NAMALWA (cell line): ENCODE measurements around the gene TAS2R40.
"Not testable (repeated sequence)": the region's sequence is repeated elsewhere in the genome, so short reads cannot be mapped to it uniquely, and the experiment has no call there.

Source experiments
- DNase-seq: peaks from one replicate; pipeline ENCODE4 v3.0.0-alpha.2; 2015; ENCODE audit warnings: low spot score

Gene TAS2R40

DNA sequence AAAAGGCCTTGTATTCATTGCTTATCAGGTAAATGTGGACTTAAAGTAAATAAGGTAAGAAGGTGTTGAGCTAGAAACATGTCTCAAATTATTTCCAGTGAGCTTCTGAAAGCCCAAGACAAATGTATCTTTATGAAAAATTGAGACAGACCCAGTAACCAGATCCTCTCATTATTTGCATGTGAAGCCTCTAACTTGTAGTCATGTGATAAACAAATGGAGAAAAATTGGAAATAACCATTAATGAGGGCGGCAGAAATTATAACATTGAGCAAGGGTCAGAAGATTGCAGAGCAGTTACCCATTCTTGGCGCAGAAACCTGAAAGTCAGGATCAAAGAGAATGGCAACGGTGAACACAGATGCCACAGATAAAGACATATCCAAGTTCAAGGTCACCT is at the start of gene TAS2R40:
Gene TAS2R40 (plus strand): TSS at position 301 of the 400 bp plus-strand sequence. CDS start 42 bp downstream, at position 343.
- DNase-seq, result no peak

DNA sequence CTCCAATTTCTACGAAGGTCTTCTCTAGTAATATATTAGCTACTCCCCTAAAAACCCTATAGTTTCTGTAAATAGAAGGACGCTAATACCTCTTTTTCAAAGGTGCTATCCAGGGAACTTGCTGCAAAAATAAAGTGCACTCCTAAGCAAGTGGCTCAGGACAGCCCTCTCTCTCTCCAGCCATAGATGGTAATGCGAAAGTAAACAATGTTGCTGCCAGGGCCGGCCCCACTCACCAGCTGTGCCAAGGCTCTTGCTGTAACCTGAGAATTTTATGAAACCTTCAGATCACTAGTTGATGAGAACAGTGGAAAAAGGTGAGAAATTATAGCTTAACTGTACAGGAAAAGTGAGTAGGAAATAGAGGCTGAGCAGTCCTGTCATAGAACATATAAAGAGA is 49.5 kb upstream of the TAS2R40 start:
- DNase-seq, result no peak

- DNase-seq, result no peak
These were observed 45.7 kb upstream of the TAS2R40 start for GRCh38 chr7:143176128-143176527.

DNA sequence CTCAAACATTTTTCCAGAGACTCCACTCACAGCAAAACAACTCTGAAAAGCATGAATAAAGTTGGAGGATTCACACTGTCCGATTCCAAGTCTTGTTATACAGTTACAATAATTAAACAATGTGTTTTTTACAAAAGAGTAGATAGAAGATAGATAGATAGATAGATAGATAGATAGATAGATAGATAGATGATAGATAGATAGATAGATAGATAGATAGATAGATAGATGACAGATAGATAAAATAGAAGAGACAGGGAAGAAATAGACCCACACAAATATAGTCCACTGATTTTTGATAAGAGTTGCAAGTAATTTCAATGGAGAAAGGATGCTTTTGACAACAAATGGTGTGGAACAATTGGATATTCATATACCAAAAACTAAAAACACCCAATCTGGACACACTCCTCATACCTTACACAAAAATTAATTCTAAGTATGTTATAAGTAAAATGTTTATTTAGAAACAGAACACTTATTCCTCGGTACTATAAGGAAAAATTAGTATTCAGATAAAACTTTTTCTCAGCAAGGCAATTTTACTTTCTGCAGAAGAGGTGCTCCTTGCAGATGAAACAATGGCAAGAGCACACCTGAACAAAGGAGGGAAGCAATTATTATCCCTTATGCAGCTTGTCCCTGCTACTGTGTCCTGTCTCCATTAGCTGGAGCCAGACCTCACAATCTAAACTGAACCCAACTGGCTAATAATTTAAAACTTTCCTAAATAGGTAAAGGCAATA is 44.3 kb upstream of the TAS2R40 start:
- DNase-seq, result no peak

DNA sequence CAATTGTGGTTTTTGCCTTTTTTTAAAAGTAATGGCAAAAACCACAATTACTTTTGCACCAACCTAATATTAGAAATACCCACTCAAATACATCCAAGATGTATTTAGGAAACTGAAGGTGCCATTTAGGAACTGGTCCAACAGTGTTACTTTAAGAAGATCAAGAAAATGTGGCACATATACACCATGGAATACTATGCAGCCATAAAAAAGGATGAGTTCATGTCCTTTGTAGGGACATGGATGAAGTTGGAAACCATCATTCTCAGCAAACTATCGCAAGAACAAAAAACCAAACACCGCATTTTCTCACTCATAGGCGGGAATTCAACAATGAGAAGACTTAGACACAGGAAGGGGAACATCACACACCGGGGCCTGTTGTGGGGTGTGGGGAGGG is 41.1 kb upstream of the TAS2R40 start:
- DNase-seq, result not testable (repeated sequence)

- no peak for DNase-seq
These were observed 40.5 kb upstream of the TAS2R40 start for GRCh38 chr7:143181349-143181748.

GRCh38 chr7:143183024-143183423 is 38.8 kb upstream of the TAS2R40 start, which contains the start of gene TAS2R39:
Gene TAS2R39, plus strand, starts transcription at chr7:143183419. Its CDS starts 0 bp downstream, at chr7:143183419.
- DNase-seq, result no peak

DNA sequence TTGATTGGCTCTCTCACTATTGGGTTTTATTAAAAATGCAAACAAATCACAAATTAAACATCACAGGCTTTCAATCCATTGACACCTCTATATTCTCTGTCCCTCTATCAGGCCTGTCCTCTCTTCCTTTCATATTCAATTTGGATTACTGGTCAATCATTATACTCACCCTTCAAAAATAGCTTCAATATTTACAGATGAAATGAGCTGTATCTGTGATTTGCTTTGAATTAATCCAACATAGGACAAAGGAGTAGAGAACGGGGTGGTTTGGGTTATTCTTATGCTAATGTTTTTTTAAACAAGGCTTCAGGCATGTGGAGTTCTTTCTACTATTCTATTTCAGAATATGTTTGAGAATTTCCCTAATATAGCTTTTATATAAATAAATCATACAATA is 36.3 kb upstream of the TAS2R40 start:
- DNase-seq, result no peak

GRCh38 chr7:143188994-143189393 is 32.8 kb upstream of the TAS2R40 start:
- no peak for DNase-seq

GRCh38 chr7:143193880-143194279 is 28.0 kb upstream of the TAS2R40 start:
- no peak for DNase-seq

GRCh38 chr7:143199040-143199439 is 22.8 kb upstream of the TAS2R40 start:
- no peak for DNase-seq

DNA sequence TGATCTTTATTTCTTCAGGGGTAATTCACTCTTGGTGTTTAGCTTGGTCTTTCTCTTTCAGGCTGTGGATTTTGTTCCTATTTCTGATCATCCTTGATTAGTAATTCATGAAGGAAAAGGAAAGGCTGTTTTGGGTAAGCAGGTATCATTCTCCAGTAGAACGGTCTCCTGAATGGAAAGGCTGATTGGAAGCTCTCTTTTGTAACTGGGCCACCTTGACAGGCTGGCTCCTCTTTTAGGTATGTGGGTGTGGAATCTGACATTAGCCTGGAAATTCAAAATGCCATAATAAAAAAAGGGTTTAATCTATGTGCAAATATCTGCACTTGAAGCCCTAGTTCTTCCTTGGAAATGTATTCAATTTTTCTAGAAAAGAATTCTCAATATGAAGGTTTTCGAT is 19.7 kb upstream of the TAS2R40 start:
- no peak for DNase-seq

DNA sequence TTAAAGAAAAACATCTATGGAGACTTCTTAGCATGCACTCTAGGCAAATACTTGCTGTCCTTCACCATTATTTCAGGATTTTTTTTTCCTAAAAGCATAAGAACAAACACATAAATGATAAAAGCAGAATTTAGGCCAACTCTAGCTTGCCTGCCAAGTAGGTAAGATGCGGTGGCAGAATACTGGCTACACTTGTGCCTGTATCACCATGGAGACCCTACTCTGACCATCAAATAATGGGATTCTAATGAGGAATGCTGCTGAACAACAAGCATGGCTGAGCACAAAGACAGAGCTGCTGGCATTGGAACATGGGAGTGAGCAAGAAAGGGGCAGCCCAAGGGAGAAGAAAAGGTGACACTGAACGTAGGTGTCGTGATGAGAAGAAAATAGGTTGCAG is 18.5 kb upstream of the TAS2R40 start:
- DNase-seq, result no peak

DNA sequence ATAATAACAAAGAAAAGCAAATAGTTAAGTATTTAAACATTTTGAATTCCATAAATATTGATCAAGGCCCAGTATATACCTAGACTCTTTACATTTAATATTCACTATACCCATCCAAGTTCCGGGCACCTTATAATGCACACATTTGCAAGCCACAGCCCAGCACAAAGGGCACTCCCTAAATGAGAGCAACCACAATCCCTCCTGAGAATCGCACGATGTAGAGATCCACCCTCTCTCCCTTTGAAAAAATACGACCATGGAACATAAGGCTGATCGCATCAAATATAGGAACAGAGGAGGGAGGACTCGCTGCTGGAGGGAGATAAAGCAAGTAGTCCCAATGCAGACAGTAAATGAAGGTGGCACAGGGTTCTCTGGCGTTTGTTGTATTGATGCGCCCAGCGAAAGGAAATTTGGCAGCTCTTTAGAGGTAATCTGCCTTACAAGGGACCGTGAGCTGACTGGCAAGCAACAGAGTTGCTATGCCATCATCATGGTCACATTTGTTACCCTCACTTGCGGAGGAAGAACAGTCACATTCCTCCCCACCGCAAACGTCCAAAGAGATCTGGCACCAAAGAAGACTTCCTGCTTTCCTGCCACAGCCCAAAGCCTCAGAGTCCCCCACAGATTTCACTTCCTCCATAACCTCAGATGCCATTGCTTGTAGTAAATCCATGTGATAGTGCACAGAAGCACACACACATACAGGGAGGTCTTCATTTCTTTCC is 16.1 kb upstream of the TAS2R40 start:
- peak; percentile 33 for DNase-seq

- no peak for DNase-seq
These were observed 11.3 kb upstream of the TAS2R40 start for GRCh38 chr7:143210541-143210940.

DNA sequence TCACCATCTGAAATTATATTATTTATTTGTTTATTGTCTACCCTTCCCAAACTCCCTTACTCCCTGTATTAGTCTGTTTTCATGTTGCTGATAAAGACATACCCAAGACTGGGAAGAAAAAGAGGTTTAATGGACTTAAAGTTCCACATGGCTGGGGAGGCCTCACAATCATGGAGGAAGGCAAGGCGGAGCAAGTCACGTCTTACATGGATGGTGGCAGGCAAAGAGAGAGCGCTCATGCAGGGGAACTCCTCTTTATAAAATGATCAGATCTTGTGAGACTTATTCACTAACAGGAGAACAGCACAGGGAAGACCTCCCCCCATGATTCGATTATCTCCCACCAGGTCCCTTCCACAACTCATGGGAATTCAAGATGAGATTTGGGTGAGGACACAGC is 8.4 kb upstream of the TAS2R40 start:
- DNase-seq, result not testable (repeated sequence)

DNA sequence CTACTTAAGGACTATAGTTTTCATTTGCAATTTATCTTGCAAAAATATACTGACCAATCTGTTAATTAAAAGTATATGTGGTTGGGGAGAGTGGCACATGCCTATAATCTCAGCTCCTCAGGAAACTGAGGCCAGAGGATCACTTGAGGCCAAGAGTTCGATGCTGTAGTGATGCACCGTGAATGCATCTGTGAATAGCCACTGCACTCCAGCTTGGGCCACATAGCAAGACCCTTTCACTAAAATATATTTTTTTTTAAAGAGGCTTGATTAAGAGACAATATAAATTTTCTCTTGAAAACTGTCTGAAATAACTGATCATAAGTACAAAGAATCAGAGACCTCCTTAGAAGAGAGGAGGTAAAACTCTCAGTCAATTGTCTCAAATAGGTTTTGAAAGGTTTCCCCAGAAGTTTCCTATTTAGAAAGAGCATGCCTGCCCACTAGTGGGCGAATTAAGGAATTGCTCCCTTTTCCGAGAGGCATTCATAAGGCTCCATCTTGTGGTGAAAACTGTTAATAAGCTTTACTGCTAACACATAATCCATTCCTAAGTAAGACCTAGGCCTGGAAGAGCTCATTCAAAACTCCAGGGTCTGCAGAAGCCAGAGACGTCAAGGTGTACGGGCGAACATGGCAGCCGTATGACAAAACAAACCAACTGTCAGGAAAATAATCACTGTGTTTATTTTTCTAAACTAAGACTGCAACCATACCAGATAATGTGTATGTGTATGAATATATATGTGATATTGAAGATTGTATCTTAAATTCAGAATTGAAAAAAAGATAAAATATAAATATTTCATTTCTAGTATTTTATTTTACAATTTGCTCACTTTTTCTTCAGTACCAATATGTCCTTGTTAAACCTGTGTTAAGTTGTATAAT is 6.8 kb upstream of the TAS2R40 start:
- peak; percentile 96 for DNase-seq

GRCh38 chr7:143216151-143216550 is 5.7 kb upstream of the TAS2R40 start:
- DNase-seq, result no peak

- DNase-seq, result no peak
These were observed 5.2 kb upstream of the TAS2R40 start for GRCh38 chr7:143216686-143217085.

DNA sequence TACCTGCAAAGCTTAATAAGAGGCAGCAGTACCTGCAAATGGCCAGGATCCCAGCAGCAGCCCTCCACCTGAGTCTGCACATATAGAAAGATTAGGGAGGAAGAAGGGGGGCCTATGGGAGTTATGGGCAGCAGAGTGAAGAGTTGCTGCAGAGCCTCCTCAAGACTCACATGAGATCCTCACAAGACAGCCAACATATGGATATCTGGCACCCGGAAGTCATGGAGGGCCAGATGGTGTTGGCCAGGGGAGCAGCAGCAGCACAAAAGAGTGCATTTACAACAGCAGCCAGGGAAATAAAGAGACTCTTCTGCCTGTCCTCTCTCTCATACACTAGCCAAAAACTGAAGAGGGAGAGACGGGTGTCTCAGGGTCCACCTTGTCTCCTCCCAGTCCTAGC is 4.0 kb upstream of the TAS2R40 start:
- DNase-seq, result no peak

- DNase-seq, result no peak
These were observed 551 bp upstream of the TAS2R40 start for GRCh38 chr7:143221286-143221685.

GRCh38 chr7:143222782-143223181 is 945 bp downstream of the TAS2R40 start:
- no peak for DNase-seq
